Fibroblast of upper back skin (primary cell): ENCODE results near the gene NARF.

ENCODE experiments used
- DNase-seq: peaks from one replicate; pipeline ENCODE4 v3.0.0-alpha.2; 2013

Gene NARF

GRCh38 chr17:82434216-82434565, 24.4 kb upstream of the NARF start:
- no peak for DNase-seq

GRCh38 chr17:82435103-82435502, 23.4 kb upstream of the NARF start:
- DNase-seq = no peak

GRCh38 chr17:82435601-82436583, 22.6 kb upstream of the NARF start:
- DNase-seq = no peak

GRCh38 chr17:82436601-82437324, 21.8 kb upstream of the NARF start:
- DNase-seq = no peak

GRCh38 chr17:82437325-82437668, 21.2 kb upstream of the NARF start:
- no peak for DNase-seq

GRCh38 chr17:82438401-82439193, 19.9 kb upstream of the NARF start:
- no peak for DNase-seq

- no peak for DNase-seq
These were observed 19.2 kb upstream of the NARF start for GRCh38 chr17:82439194-82439828.

GRCh38 chr17:82439829-82440365, 18.6 kb upstream of the NARF start:
- DNase-seq = no peak

GRCh38 chr17:82440469-82440981, 18.0 kb upstream of the NARF start:
- DNase-seq = no peak

- DNase-seq = no peak
These were observed 17.4 kb upstream of the NARF start for GRCh38 chr17:82440991-82441627.

- DNase-seq = no peak
These were observed 16.7 kb upstream of the NARF start for GRCh38 chr17:82441691-82442487.

GRCh38 chr17:82442643-82443464, 15.7 kb upstream of the NARF start:
- DNase-seq = no peak

- DNase-seq = no peak
These were observed 14.9 kb upstream of the NARF start for GRCh38 chr17:82443465-82444283.

- DNase-seq = no peak
These were observed 14.2 kb upstream of the NARF start for GRCh38 chr17:82444284-82444893.

- no peak for DNase-seq
These were observed 13.5 kb upstream of the NARF start for GRCh38 chr17:82444941-82445521.

- no peak for DNase-seq
These were observed 13.0 kb upstream of the NARF start for GRCh38 chr17:82445542-82445941.

GRCh38 chr17:82446124-82446523, 12.4 kb upstream of the NARF start:
- no peak for DNase-seq

GRCh38 chr17:82446649-82447048, 11.9 kb upstream of the NARF start:
- no peak for DNase-seq
